ENCODE results near the gene EBI3. TPM values are rescaled to one million over a fixed set of nuclear protein-coding genes. Genes with fewer than 3 reads are reported as not detected.
A peak's percentile ranks its signal among the peaks of the same experiment; 100 is the strongest.

Gene EBI3
- total and polyA plus RNA-seq, 2 of the 13 experiments (the other 11 are each of a cell fraction or from before 2014, with no cell fraction given), result 3.4 TPM; not detected in 1

DNA sequence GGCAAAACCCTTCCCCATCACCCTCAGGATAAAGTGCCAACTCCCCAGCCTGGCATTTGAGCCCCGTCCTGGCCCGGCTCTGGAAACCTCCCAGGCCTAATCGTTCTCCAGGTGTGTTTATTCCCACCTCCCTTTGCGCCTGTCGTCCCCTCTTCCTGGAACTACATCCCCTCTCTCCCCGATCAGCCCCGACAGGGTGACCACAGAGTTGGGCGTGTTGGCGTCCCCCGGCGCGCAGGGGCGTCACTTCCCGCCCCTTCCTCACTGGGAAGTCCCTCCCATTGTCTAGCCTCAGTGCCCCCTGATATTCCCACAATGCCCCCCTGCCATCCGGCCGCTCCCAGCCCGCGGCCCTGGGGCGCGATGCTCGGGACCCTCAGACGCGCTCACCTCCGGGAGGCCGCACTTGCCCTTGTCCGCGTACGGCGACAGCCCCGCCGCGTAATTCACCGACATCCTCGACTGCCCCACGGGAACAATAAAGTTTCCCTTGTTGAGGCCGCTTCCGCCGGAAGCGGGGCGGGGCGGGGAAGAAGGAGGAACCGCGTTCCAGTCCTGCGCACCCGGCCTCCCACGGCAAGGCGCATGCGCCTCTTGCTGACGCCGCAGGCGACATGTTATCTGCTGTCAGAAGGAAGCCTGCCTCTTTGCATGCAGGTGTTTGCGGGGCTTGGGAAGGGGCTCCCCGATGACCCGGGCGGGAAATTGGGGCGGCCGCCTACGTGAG, 47.1 kb upstream of the EBI3 start, which contains the start of the genes ANKRD24 and SIRT6 (continued):
- TF ChIP-seq, protein P1, sequence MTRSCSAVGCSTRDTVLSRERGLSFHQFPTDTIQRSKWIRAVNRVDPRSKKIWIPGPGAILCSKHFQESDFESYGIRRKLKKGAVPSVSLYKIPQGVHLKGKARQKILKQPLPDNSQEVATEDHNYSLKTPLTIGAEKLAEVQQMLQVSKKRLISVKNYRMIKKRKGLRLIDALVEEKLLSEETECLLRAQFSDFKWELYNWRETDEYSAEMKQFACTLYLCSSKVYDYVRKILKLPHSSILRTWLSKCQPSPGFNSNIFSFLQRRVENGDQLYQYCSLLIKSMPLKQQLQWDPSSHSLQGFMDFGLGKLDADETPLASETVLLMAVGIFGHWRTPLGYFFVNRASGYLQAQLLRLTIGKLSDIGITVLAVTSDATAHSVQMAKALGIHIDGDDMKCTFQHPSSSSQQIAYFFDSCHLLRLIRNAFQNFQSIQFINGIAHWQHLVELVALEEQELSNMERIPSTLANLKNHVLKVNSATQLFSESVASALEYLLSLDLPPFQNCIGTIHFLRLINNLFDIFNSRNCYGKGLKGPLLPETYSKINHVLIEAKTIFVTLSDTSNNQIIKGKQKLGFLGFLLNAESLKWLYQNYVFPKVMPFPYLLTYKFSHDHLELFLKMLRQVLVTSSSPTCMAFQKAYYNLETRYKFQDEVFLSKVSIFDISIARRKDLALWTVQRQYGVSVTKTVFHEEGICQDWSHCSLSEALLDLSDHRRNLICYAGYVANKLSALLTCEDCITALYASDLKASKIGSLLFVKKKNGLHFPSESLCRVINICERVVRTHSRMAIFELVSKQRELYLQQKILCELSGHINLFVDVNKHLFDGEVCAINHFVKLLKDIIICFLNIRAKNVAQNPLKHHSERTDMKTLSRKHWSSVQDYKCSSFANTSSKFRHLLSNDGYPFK (CRISPR knock-in tag; IDR thresholded peaks at IDR 0.05; ENCODE audit: borderline replicate concordance), result peak; percentile 97
- 0 out of 2 replicates have a peak, but pooled peaks have one; percentile 82 for TF ChIP-seq ZNF552 (CRISPR knock-in tag; IDR thresholded peaks at IDR 0.05; ENCODE audit: borderline replicate concordance)
- no peak for TF ChIP-seq ATRX (CRISPR knock-in tag; IDR thresholded peaks at IDR 0.05; ENCODE audit: borderline replicate concordance)
- peak; percentile 74; the same call in 1 of the 2 replicates for TF ChIP-seq ZNF607 (CRISPR knock-in tag; IDR thresholded peaks at IDR 0.05; ENCODE audit: borderline replicate concordance)
- peak; percentile 36; the same call in 1 of the 2 replicates for TF ChIP-seq SIX4 (CRISPR knock-in tag; IDR thresholded peaks at IDR 0.05)
- no peak for TF ChIP-seq HNF4G (IDR thresholded peaks at IDR 0.05; ENCODE audit: borderline replicate concordance, low read depth, low read length)
- no peak for TF ChIP-seq HNF4G (CRISPR knock-in tag; IDR thresholded peaks at IDR 0.05; ENCODE audit: borderline replicate concordance, low read depth)
- TF ChIP-seq, protein P2, sequence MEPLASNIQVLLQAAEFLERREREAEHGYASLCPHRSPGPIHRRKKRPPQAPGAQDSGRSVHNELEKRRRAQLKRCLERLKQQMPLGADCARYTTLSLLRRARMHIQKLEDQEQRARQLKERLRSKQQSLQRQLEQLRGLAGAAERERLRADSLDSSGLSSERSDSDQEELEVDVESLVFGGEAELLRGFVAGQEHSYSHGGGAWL (CRISPR knock-in tag; IDR thresholded peaks at IDR 0.05), result peak; percentile 80
- TF ChIP-seq SPEN (CRISPR knock-in tag; IDR thresholded peaks at IDR 0.05; ENCODE audit: low read depth), result peak; percentile 98
- TF ChIP-seq, protein P3, sequence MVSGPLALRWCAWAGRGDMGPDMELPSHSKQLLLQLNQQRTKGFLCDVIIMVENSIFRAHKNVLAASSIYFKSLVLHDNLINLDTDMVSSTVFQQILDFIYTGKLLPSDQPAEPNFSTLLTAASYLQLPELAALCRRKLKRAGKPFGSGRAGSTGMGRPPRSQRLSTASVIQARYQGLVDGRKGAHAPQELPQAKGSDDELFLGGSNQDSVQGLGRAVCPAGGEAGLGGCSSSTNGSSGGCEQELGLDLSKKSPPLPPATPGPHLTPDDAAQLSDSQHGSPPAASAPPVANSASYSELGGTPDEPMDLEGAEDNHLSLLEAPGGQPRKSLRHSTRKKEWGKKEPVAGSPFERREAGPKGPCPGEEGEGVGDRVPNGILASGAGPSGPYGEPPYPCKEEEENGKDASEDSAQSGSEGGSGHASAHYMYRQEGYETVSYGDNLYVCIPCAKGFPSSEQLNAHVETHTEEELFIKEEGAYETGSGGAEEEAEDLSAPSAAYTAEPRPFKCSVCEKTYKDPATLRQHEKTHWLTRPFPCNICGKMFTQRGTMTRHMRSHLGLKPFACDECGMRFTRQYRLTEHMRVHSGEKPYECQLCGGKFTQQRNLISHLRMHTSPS (CRISPR knock-in tag; IDR thresholded peaks at IDR 0.05; ENCODE audit: low read depth), result no peak; the same call in 1 of the 2 replicates
- no peak for TF ChIP-seq ZNF7 (CRISPR knock-in tag; IDR thresholded peaks at IDR 0.05)
- no peak for TF ChIP-seq EZH2 (conservative IDR thresholded peaks at IDR 0.05; ENCODE audit: low read depth, low read length)
- no peak for TF ChIP-seq NR3C1 (CRISPR knock-in tag; IDR thresholded peaks at IDR 0.05)
- TF ChIP-seq KMT2B (CRISPR knock-in tag; IDR thresholded peaks at IDR 0.05), result peak; percentile 93
- TF ChIP-seq ZNF207 (IDR thresholded peaks at IDR 0.05; ENCODE audit: borderline replicate concordance), result no peak
- TF ChIP-seq SNRNP70 (IDR thresholded peaks at IDR 0.05; ENCODE audit: low read depth, low read length), result no peak
- TF ChIP-seq NFE2 (CRISPR knock-in tag; IDR thresholded peaks at IDR 0.05), result no peak
- peak; percentile 76; the same call in 1 of the 2 replicates for TF ChIP-seq CBFB (CRISPR knock-in tag; IDR thresholded peaks at IDR 0.05)
- TF ChIP-seq ZNF232 (CRISPR knock-in tag; IDR thresholded peaks at IDR 0.05; ENCODE audit: borderline replicate concordance), result no peak
- TF ChIP-seq ZFY (CRISPR knock-in tag; IDR thresholded peaks at IDR 0.05), result peak; percentile 81
- peak; percentile 53; the same call in 1 of the 2 replicates for TF ChIP-seq GLI4 (CRISPR knock-in tag; IDR thresholded peaks at IDR 0.05; ENCODE audit: borderline replicate concordance)
- TF ChIP-seq, protein P4, sequence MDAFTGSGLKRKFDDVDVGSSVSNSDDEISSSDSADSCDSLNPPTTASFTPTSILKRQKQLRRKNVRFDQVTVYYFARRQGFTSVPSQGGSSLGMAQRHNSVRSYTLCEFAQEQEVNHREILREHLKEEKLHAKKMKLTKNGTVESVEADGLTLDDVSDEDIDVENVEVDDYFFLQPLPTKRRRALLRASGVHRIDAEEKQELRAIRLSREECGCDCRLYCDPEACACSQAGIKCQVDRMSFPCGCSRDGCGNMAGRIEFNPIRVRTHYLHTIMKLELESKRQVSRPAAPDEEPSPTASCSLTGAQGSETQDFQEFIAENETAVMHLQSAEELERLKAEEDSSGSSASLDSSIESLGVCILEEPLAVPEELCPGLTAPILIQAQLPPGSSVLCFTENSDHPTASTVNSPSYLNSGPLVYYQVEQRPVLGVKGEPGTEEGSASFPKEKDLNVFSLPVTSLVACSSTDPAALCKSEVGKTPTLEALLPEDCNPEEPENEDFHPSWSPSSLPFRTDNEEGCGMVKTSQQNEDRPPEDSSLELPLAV (CRISPR knock-in tag; conservative IDR thresholded peaks at IDR 0.05; ENCODE audit: low read depth), result no peak
- TF ChIP-seq DPF2 (CRISPR knock-in tag; IDR thresholded peaks at IDR 0.05; ENCODE audit: borderline replicate concordance, low read depth), result no peak
- no peak for TF ChIP-seq ZNF83 (CRISPR knock-in tag; IDR thresholded peaks at IDR 0.05; ENCODE audit: borderline replicate concordance)
